ENCODE results near the gene CD164L2.
"Not testable (repeated sequence)": the region's sequence is repeated elsewhere in the genome, so short reads cannot be mapped to it uniquely, and the experiment has no call there.

The CD164L2 gene

DNA sequence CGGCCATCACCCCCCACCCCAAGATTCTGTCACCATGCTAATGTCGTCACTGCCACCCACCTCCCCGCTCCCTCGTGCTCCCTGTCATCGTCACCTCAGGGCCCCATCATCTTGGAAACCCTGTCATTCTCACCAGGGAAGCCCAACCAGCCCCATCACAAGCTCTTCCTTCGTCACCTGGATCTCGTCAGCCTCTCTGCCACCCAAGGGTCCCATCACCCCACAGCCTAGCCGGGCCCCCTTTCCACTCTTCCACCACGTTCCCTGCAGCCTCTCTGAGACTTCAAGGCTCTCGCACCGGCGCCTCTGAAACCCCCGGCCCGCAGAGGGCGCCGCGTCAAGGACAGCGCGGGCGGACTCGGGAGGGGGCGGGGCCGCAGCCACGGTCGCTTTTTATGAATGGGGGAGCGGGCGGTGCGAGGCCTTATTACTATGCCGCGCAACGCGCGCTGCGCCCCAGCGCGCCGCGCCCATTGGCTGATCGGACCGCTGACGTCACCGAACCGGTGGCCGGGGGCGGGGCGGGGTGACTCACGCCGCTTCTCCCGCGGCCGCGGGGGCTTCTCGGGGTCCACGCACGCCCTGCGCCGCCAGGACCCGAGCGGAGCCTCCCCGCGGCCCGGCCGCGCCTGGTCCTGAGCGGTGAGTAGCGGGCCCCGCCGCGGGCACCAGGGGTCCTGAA is 9.1 kb upstream of the CD164L2 start, which contains the start of gene GPR3:
GPR3 (plus strand) TSS at position 527 of the 682 bp plus-strand sequence. CDS start 1,177 bp downstream, outside the sequence.
- no peaks in the 10 kb centered on the region for H3F3A ChIP-seq (ENCODE audit: insufficient read depth)
- no peaks in the 10 kb centered on the region for H3K9me2 ChIP-seq (replicated peaks; ENCODE audit: insufficient read depth, low read length)
- H4K20me1 ChIP-seq (ENCODE audit: low read depth, low read length): no peaks in the 10 kb centered on the region
- peak within 1 kb of the TSS; percentile 97 for H2AFZ ChIP-seq (ENCODE audit: low read depth, low read length, severe bottlenecking)
- H3K36me3 ChIP-seq (ENCODE audit: low read length): no peaks in the 10 kb centered on the region
- TF ChIP-seq, protein P1, sequence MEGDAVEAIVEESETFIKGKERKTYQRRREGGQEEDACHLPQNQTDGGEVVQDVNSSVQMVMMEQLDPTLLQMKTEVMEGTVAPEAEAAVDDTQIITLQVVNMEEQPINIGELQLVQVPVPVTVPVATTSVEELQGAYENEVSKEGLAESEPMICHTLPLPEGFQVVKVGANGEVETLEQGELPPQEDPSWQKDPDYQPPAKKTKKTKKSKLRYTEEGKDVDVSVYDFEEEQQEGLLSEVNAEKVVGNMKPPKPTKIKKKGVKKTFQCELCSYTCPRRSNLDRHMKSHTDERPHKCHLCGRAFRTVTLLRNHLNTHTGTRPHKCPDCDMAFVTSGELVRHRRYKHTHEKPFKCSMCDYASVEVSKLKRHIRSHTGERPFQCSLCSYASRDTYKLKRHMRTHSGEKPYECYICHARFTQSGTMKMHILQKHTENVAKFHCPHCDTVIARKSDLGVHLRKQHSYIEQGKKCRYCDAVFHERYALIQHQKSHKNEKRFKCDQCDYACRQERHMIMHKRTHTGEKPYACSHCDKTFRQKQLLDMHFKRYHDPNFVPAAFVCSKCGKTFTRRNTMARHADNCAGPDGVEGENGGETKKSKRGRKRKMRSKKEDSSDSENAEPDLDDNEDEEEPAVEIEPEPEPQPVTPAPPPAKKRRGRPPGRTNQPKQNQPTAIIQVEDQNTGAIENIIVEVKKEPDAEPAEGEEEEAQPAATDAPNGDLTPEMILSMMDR (IDR thresholded peaks at IDR 0.05; ENCODE audit: insufficient read depth, low read length, poor library complexity, severe bottlenecking): peak; percentile 65
- TF ChIP-seq EZH2phosphoT487 (conservative IDR thresholded peaks at IDR 0.05; ENCODE audit: low read length): no peak
- no peak within 1 kb of the TSS for H3K27ac ChIP-seq (ENCODE audit: low read depth, low read length)
- no peaks in the 10 kb centered on the region for H3K79me2 ChIP-seq (ENCODE audit: insufficient read depth, low read length)
- peak within 1 kb of the TSS; percentile 64 for H3K4me3 ChIP-seq (ENCODE audit: insufficient read depth, low read length, poor library complexity, severe bottlenecking)
- H3K27me3 ChIP-seq (ENCODE audit: low read length): no peaks in the 10 kb centered on the region
- H3K4me2 ChIP-seq (ENCODE audit: low read depth, low read length, poor library complexity, severe bottlenecking): peak within 1 kb of the TSS; percentile 85
- H3K9me3 ChIP-seq (ENCODE audit: insufficient read depth, low read length): no peaks in the 10 kb centered on the region
- H3K9ac ChIP-seq (ENCODE audit: low read length): peak within 1 kb of the TSS; percentile 73

GRCh38 chr1:27391511-27392095 is 8.5 kb upstream of the CD164L2 start:
- Histone ChIP-seq H3K27me3 (ENCODE audit: low read length) (no peaks in the 10 kb centered on the region), H3K9ac (ENCODE audit: low read length) (peak overlapping the region; percentile 73), H2AFZ (ENCODE audit: low read depth, low read length, severe bottlenecking) (peak overlapping the region; percentile 86), H3K4me2 (ENCODE audit: low read depth, low read length, poor library complexity, severe bottlenecking) (peak overlapping the region; percentile 85), H3K9me2 (replicated peaks; ENCODE audit: insufficient read depth, low read length) (no peaks in the 10 kb centered on the region), H3K27ac (ENCODE audit: low read depth, low read length) (no peak overlapping the region), H3F3A (ENCODE audit: insufficient read depth) (no peaks in the 10 kb centered on the region), H3K9me3 (ENCODE audit: insufficient read depth, low read length) (no peaks in the 10 kb centered on the region), H3K4me3 (ENCODE audit: insufficient read depth, low read length, poor library complexity, severe bottlenecking) (peak overlapping the region; percentile 64), H4K20me1 (ENCODE audit: low read depth, low read length) (no peaks in the 10 kb centered on the region), H3K79me2 (ENCODE audit: insufficient read depth, low read length) (no peaks in the 10 kb centered on the region), H3K36me3 (ENCODE audit: low read length) (no peaks in the 10 kb centered on the region)
- TF ChIP-seq, protein P1 (IDR thresholded peaks at IDR 0.05; ENCODE audit: insufficient read depth, low read length, poor library complexity, severe bottlenecking): no peak

DNA sequence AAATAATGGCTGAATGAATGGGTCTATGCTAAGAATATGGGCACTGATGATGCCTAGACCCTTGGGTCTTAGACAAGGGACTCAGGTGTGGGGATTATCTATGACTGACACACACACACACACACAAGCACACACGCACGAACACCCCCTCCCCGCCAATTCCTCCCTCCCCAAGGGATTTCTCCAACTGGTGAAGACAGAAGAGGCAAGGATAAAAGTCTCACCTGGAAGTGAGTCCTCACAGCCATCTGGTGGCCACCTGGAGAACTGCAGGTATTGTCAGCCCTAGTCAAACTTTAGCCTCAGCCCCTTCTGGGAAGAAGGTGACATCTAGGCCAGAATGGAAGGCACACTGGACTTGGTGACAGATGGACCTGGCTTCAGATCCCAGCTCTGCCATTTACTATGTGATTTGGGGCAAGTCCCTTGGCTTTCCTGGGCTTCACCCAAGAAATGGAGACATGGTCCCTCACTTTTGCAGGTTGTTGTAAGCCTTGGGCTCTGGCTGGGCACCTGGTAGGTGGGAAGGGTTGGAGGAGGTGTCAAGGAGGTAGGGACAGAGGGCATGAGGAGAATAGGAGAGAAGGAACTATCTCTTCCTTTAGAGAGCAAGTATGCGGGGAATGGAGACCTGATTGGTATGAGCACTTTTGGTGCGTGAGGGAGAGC is 5.3 kb upstream of the CD164L2 start:
- no peak overlapping the region for H2AFZ ChIP-seq (ENCODE audit: low read depth, low read length, severe bottlenecking)
- H3F3A ChIP-seq (ENCODE audit: insufficient read depth): no peaks in the 10 kb centered on the region
- H3K9ac ChIP-seq (ENCODE audit: low read length): no peak overlapping the region
- H3K27ac ChIP-seq (ENCODE audit: low read depth, low read length): no peak overlapping the region
- no peaks in the 10 kb centered on the region for H4K20me1 ChIP-seq (ENCODE audit: low read depth, low read length)
- H3K9me2 ChIP-seq (replicated peaks; ENCODE audit: insufficient read depth, low read length): no peaks in the 10 kb centered on the region
- no peaks in the 10 kb centered on the region for H3K36me3 ChIP-seq (ENCODE audit: low read length)
- H3K9me3 ChIP-seq (ENCODE audit: insufficient read depth, low read length): no peaks in the 10 kb centered on the region
- no peak overlapping the region for H3K4me2 ChIP-seq (ENCODE audit: low read depth, low read length, poor library complexity, severe bottlenecking)
- no peak overlapping the region for H3K4me3 ChIP-seq (ENCODE audit: insufficient read depth, low read length, poor library complexity, severe bottlenecking)
- TF ChIP-seq EZH2phosphoT487 (conservative IDR thresholded peaks at IDR 0.05; ENCODE audit: low read length): no peak
- TF ChIP-seq, protein P1 (IDR thresholded peaks at IDR 0.05; ENCODE audit: insufficient read depth, low read length, poor library complexity, severe bottlenecking): peak; percentile 80
- H3K79me2 ChIP-seq (ENCODE audit: insufficient read depth, low read length): no peaks in the 10 kb centered on the region
- no peaks in the 10 kb centered on the region for H3K27me3 ChIP-seq (ENCODE audit: low read length)

- not testable (repeated sequence) for H3F3A ChIP-seq (ENCODE audit: insufficient read depth); H3K4me3 ChIP-seq (ENCODE audit: insufficient read depth, low read length, poor library complexity, severe bottlenecking); H2AFZ ChIP-seq (ENCODE audit: low read depth, low read length, severe bottlenecking); H3K79me2 ChIP-seq (ENCODE audit: insufficient read depth, low read length); H3K4me2 ChIP-seq (ENCODE audit: low read depth, low read length, poor library complexity, severe bottlenecking); H3K9me3 ChIP-seq (ENCODE audit: insufficient read depth, low read length); H4K20me1 ChIP-seq (ENCODE audit: low read depth, low read length); H3K36me3 ChIP-seq (ENCODE audit: low read length); H3K27me3 ChIP-seq (ENCODE audit: low read length); H3K27ac ChIP-seq (ENCODE audit: low read depth, low read length); H3K9me2 ChIP-seq (replicated peaks; ENCODE audit: insufficient read depth, low read length); H3K9ac ChIP-seq (ENCODE audit: low read length)
These were observed 1.7 kb upstream of the CD164L2 start for GRCh38 chr1:27384797-27385196.

All from SU-DHL-6 (cell line).